IMR-90 (cell line): ENCODE results near the gene CDH16. TPM values are rescaled to one million over a fixed set of nuclear protein-coding genes. Genes with fewer than 3 reads are reported as not detected.

Experiments
- ATAC-seq: fragments of 200-7000 bp; cut with Tn5 transposase; 2 replicates; pipeline ENCODE4 v1.9.1; 2020; ENCODE audit warnings: low read depth, mild to moderate bottlenecking, moderate library complexity
- BruUV-seq: library from RNA; stranded (reverse); fragments of 400-500 nt; replicated peaks from 2 replicates; lab custom pipeline; 2021; lab: Mats Ljungman, UMichigan
- CTCF ChIA-PET: fragments of 300-600 bp; formaldehyde crosslinking; extraction: SDS; loops from one replicate; lab custom pipeline; 2021; ENCODE audit warnings: antibody characterized with exemption; lab: Yijun Ruan, JAX
- POLR2A ChIA-PET: fragments of 300-600 bp; sonication (Branson Sonifier 250); formaldehyde crosslinking; loops from one replicate; lab custom pipeline; 2022; ENCODE audit warnings: antibody characterized with exemption; ENCODE audit not compliant: unreplicated experiment; lab: Charles Lee
- DNase-seq: peaks from one replicate; pipeline ENCODE4 v3.0.0; 2013
- H2AFZ ChIP-seq: replicated peaks from 2 replicates; pipeline ENCODE3; 2013; ENCODE audit warnings: low read length, mild to moderate bottlenecking; ENCODE audit not compliant: poor library complexity
- H2AK5ac ChIP-seq: 2 replicates; pipeline ENCODE4 v1.6.1; 2013; ENCODE audit warnings: low read depth, low read length, inconsistent platforms
- H2AK9ac ChIP-seq: replicated peaks from 2 replicates; pipeline ENCODE3; 2013; ENCODE audit warnings: mild to moderate bottlenecking, low read depth, low read length, moderate library complexity; ENCODE audit not compliant: poor library complexity
- H2BK120ac ChIP-seq: 2 replicates; pipeline ENCODE4 v1.6.1; 2013; ENCODE audit warnings: low read depth, low read length, inconsistent platforms
- H2BK15ac ChIP-seq: 3 replicates; pipeline ENCODE4 v1.6.1; 2013; ENCODE audit warnings: low read depth, low read length, inconsistent platforms
- H2BK20ac ChIP-seq: 2 replicates; pipeline ENCODE4 v1.6.1; 2013; ENCODE audit warnings: low read depth, mild to moderate bottlenecking, inconsistent platforms, low read length, moderate library complexity
- H2BK5ac ChIP-seq: 2 replicates; pipeline ENCODE4 v1.6.1; 2013; ENCODE audit warnings: mild to moderate bottlenecking, low read depth, low read length, inconsistent platforms; ENCODE audit not compliant: poor library complexity, severe bottlenecking
- H3K14ac ChIP-seq: replicated peaks from 2 replicates; pipeline ENCODE4 v1.6.1; 2013; ENCODE audit warnings: low read depth, low read length, inconsistent platforms
- H3K18ac ChIP-seq: 2 replicates; pipeline ENCODE4 v1.6.1; 2013; ENCODE audit warnings: low read depth, low read length, control low read depth
- H3K23ac ChIP-seq: 2 replicates; pipeline ENCODE4 v1.6.1; 2013; ENCODE audit warnings: low read depth, low read length, inconsistent platforms
- H3K27ac ChIP-seq: 2 replicates; pipeline ENCODE4 v1.5.1; 2013; ENCODE audit warnings: mild to moderate bottlenecking, control low read depth, low read length; ENCODE audit not compliant: insufficient read depth
- H3K27me3 ChIP-seq: 2 replicates; pipeline ENCODE4 v1.6.1; 2013; ENCODE audit warnings: low read length; ENCODE audit not compliant: control insufficient read depth, insufficient read depth
- H3K36me3 ChIP-seq: 2 replicates; pipeline ENCODE4 v1.6.1; 2013; ENCODE audit warnings: low read length, mixed read lengths; ENCODE audit not compliant: control insufficient read depth, insufficient read depth
- H3K4ac ChIP-seq: 2 replicates; pipeline ENCODE4 v1.6.1; 2013; ENCODE audit warnings: low read depth, low read length, inconsistent platforms
- H3K4me1 ChIP-seq: 2 replicates; pipeline ENCODE4 v1.6.1; 2013; ENCODE audit warnings: low read length, mixed read lengths; ENCODE audit not compliant: control insufficient read depth, insufficient read depth
- H3K4me2 ChIP-seq: 2 replicates; pipeline ENCODE4 v1.6.1; 2013; ENCODE audit warnings: low read depth, mild to moderate bottlenecking, control low read depth, low read length, moderate library complexity
- H3K4me3 ChIP-seq: 2 replicates; pipeline ENCODE4 v1.5.1; 2013; ENCODE audit warnings: low read depth, mild to moderate bottlenecking, control low read depth, low read length, moderate library complexity; ENCODE audit not compliant: insufficient read depth
- H3K56ac ChIP-seq: 2 replicates; pipeline ENCODE4 v1.6.1; 2013; ENCODE audit warnings: low read length, inconsistent platforms; ENCODE audit not compliant: insufficient read depth; ENCODE audit errors: extremely low read depth
- H3K79me1 ChIP-seq, 2 experiments: 2 replicates each; pipeline ENCODE4 v1.6.1; 2013; ENCODE audit warnings: low read length in 2 of 2, inconsistent platforms in 1 of 2, low read depth in 1 of 2
- H3K9ac ChIP-seq: 2 replicates; pipeline ENCODE4 v1.6.1; 2013; ENCODE audit warnings: low read depth, low read length, control low read depth
- H3K9me1 ChIP-seq: 2 replicates; pipeline ENCODE4 v1.6.1; 2013; ENCODE audit warnings: low read length, inconsistent platforms; ENCODE audit not compliant: insufficient read depth
- H3K9me3 ChIP-seq: 2 replicates; pipeline ENCODE4 v1.6.1; 2013; ENCODE audit warnings: low read length; ENCODE audit not compliant: control insufficient read depth, insufficient read depth
- H4K20me1 ChIP-seq: 2 replicates; pipeline ENCODE4 v1.6.1; 2013; ENCODE audit warnings: low read length, inconsistent platforms; ENCODE audit not compliant: insufficient read depth
- H4K5ac ChIP-seq: 2 replicates; pipeline ENCODE4 v1.6.1; 2013; ENCODE audit warnings: mild to moderate bottlenecking, low read depth, low read length, control low read depth
- H4K8ac ChIP-seq, 2 experiments: 2 replicates each; pipeline ENCODE4 v1.6.1; 2013; ENCODE audit warnings: low read depth in 2 of 2, low read length in 2 of 2, control low read depth in 1 of 2, inconsistent platforms in 1 of 2
- H4K91ac ChIP-seq: 2 replicates; pipeline ENCODE4 v1.6.1; 2013; ENCODE audit warnings: low read depth, low read length, inconsistent platforms; ENCODE audit not compliant: insufficient read depth
- BHLHE40 ChIP-seq: fragments of 150-350 bp; IDR thresholded peaks from 2 replicates; pipeline ENCODE4 v1.6.1; 2016; ENCODE audit warnings: mild to moderate bottlenecking, low read depth, low read length
- CEBPB ChIP-seq: IDR thresholded peaks from 2 replicates; pipeline ENCODE4 v1.6.1; 2012; ENCODE audit warnings: low read depth, low read length, improper control_type of control experiment
- CHD1 ChIP-seq: IDR thresholded peaks from 2 replicates; pipeline ENCODE4 v1.6.1; 2012; ENCODE audit warnings: low read depth, low read length, improper control_type of control experiment
- CTCF ChIP-seq: conservative IDR thresholded peaks from 2 replicates; pipeline ENCODE4 v1.5.1; 2012; ENCODE audit warnings: mild to moderate bottlenecking, low read depth, low read length, improper control_type of control experiment
- ELK1 ChIP-seq: fragments of 150-350 bp; IDR thresholded peaks from 2 replicates; pipeline ENCODE4 v1.6.1; 2016; ENCODE audit warnings: low read depth, mild to moderate bottlenecking, low read length, moderate library complexity, borderline replicate concordance
- FOS ChIP-seq: fragments of 150-350 bp; IDR thresholded peaks from 2 replicates; pipeline ENCODE4 v1.6.1; 2016; ENCODE audit warnings: low read depth, low read length
- MAFK ChIP-seq: IDR thresholded peaks from 2 replicates; pipeline ENCODE4 v1.6.1; 2012; ENCODE audit warnings: low read depth, low read length, improper control_type of control experiment
- MAZ ChIP-seq: IDR thresholded peaks from 2 replicates; pipeline ENCODE4 v1.6.1; 2012; ENCODE audit warnings: low read depth, mild to moderate bottlenecking, low read length, improper control_type of control experiment, moderate library complexity, borderline replicate concordance
- MXI1 ChIP-seq: IDR thresholded peaks from 2 replicates; pipeline ENCODE4 v1.6.1; 2012; ENCODE audit warnings: low read depth, mild to moderate bottlenecking, low read length, moderate library complexity, borderline replicate concordance
- NFE2L2 ChIP-seq: fragments of 150-350 bp; IDR thresholded peaks from 2 replicates; pipeline ENCODE4 v1.6.1; 2016; ENCODE audit warnings: low read depth, mild to moderate bottlenecking, low read length
- POLR2A ChIP-seq: IDR thresholded peaks from 2 replicates; pipeline ENCODE4 v1.6.1; 2012; ENCODE audit warnings: mild to moderate bottlenecking, low read depth, low read length
- RAD21 ChIP-seq: IDR thresholded peaks from 2 replicates; pipeline ENCODE4 v1.6.1; 2012; ENCODE audit warnings: low read length, improper control_type of control experiment
- RCOR1 ChIP-seq: IDR thresholded peaks from 2 replicates; pipeline ENCODE4 v1.6.1; 2012; ENCODE audit warnings: mild to moderate bottlenecking, low read length, improper control_type of control experiment; ENCODE audit not compliant: insufficient replicate concordance
- RFX5 ChIP-seq: IDR thresholded peaks from 2 replicates; pipeline ENCODE4 v1.8.0; 2012; ENCODE audit warnings: low read depth, mild to moderate bottlenecking, low read length, moderate library complexity
- SMC3 ChIP-seq: fragments of 150-350 bp; IDR thresholded peaks from 2 replicates; pipeline ENCODE4 v1.6.1; 2016; ENCODE audit warnings: low read depth, mild to moderate bottlenecking, antibody characterized with exemption, low read length, moderate library complexity
- USF2 ChIP-seq: fragments of 150-350 bp; IDR thresholded peaks from 2 replicates; pipeline ENCODE4 v1.6.1; 2017; ENCODE audit warnings: mild to moderate bottlenecking, antibody characterized with exemption, low read length, low read depth
- WGBS, 2 experiments: methylation state at CpG; one replicate each; pipeline versions ENCODE4 v1.1.5 to v1.1.7; 2013; ENCODE audit warnings: missing lambda C conversion rate in 2 of 2; ENCODE audit not compliant: insufficient read length in 1 of 2; ENCODE audit errors: extremely low coverage in 2 of 2; 5-methylcytosine and 5-hydroxymethylcytosine counted together
- dilution Hi-C: fragments of 300-500 bp; cut with HindIII; formaldehyde crosslinking; loops from one replicate; pipeline ENCODE4 v1.14.3; 2018; ENCODE audit warnings: low sequenced_read_pairs; ENCODE audit not compliant: unreplicated experiment
- in situ Hi-C: fragments of 300-500 bp; cut with MboI; formaldehyde crosslinking; loops from 3 replicates; pipeline ENCODE4 v1.14.3; 2019; ENCODE audit warnings: low sequenced_read_pairs, inconsistent platforms, mixed read lengths
- intact Hi-C: fragments of 100-400 bp; cut with micrococcal nuclease; formaldehyde crosslinking; loops from 2 replicates; pipeline ENCODE4 v1.10.0; 2022
- polyA plus RNA-seq, 3 experiments: library from polyadenylated mRNA; depleted of rRNA; stranded (reverse); fragments of >200 nt; gene quantifications; 2 replicates each; pipeline ENCODE4 v1.2.3, GENCODE V29; 2012; ENCODE audit warnings: low replicate concordance in 1 of 3
- total RNA-seq: library from RNA; depleted of rRNA; stranded (reverse); fragments of >200 nt; gene quantifications from 2 replicates; pipeline ENCODE4 v1.2.3, GENCODE V29; 2012

Gene CDH16
- total and polyA plus RNA-seq, 2 of the 4 experiments (the other 2 are of a cell fraction) = not detected

GRCh38 chr16:66915041-66915440 lies 3.6 kb downstream of the CDH16 start:
- Histone ChIP-seq H2AFZ (no peak overlapping the region), H3K14ac (no peak overlapping the region), H3K27me3 (peaks cover 44% of the 10 kb centered on the region), H4K5ac (no peak overlapping the region), H3K4ac (no peak overlapping the region), H3K9me1 (no peaks in the 10 kb centered on the region), H3K9me3 (no peaks in the 10 kb centered on the region), H2BK5ac (no peak overlapping the region), H3K23ac (no peak overlapping the region), H3K4me3 (no peak overlapping the region), H3K9ac (no peak overlapping the region), H3K79me1 (no peaks in the 10 kb centered on the region), H2AK9ac (no peak overlapping the region), H3K4me1 (no peaks in the 10 kb centered on the region), H3K27ac (no peak overlapping the region), H4K20me1 (no peaks in the 10 kb centered on the region), H2BK20ac (no peak overlapping the region), H2BK120ac (no peak overlapping the region), H2BK15ac (no peak overlapping the region), H3K4me2 (no peak overlapping the region), H3K18ac (no peak overlapping the region), H4K8ac (no peak overlapping the region), H4K91ac (no peak overlapping the region), H3K56ac (no peak overlapping the region), H3K36me3 (no peaks in the 10 kb centered on the region), H2AK5ac (no peak overlapping the region)
- CTCF ChIA-PET = no interaction called here
- WGBS, 2 experiments = no CpG with 5 or more reads among the region's 7 CpGs
- POLR2A ChIA-PET = no interaction called here
- TF ChIP-seq CTCF (no peak), RCOR1 (no peak), NFE2L2 (no peak), RFX5 (no peak), CEBPB (no peak), MAZ (no peak), USF2 (no peak), ELK1 (no peak), BHLHE40 (no peak), FOS (no peak), MXI1 (no peak), CHD1 (no peak), MAFK (no peak), RAD21 (no peak), POLR2A (no peak), SMC3 (no peak)
- intact Hi-C loops = no loop called here
- dilution Hi-C loops = no loop called here
- in situ Hi-C loops = no loop called here
- no peak for DNase-seq
- BruUV-seq = no TSS peak
- no peak for ATAC-seq
